Fibroblast of peridontal ligament (primary cell): ENCODE results near the gene WDR64.

ENCODE experiments used
- DNase-seq: peaks from one replicate; pipeline ENCODE4 v3.0.0-alpha.2; 2010; ENCODE audit errors: extremely low read depth

Gene WDR64

DNA sequence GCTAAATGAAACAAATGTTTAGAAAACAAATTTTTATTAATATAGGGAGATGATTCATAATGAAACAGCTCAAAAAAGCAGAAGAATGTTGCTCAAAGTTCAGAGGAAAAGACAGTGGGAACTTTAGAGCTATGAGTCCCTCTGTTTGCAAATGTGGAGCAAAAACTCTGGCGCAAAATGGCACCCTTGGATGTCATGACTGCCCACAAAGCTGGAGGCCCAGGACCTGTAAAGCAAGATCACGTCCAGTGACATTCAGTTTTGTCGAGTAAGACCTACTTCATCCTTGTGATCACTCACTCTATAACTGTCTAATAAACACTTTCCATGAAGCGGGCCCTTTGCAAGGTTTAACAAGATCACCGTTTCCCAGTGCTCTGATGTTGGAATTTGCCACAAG lies 186.8 kb downstream of the WDR64 start:
- no peak for DNase-seq

GRCh38 chr1:241839369-241839979 lies 187.4 kb downstream of the WDR64 start:
- DNase-seq: no peak

GRCh38 chr1:241840164-241840563 lies 188.1 kb downstream of the WDR64 start:
- no peak for DNase-seq

- no peak for DNase-seq
These were observed 189.6 kb downstream of the WDR64 start for GRCh38 chr1:241841691-241842090.

DNA sequence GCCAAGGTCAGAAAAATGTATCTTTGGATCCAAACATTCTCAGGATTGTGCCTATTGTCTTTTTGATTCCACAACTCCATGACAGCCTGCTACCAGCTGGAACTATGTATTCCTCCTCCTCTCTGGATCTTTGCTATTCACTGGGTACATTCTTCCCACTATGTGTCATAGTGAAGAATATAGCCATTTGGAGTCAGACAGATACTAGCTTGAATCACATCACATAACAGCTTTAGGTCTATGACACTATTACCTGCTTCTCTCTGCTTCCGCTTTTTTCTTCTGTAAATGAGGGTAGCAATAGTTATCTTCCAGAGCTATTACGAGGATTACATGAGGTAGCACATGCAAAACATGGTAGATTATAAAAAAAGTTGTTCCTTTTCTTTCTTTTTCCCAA lies 190.5 kb downstream of the WDR64 start:
- DNase-seq: peak; percentile 56

DNA sequence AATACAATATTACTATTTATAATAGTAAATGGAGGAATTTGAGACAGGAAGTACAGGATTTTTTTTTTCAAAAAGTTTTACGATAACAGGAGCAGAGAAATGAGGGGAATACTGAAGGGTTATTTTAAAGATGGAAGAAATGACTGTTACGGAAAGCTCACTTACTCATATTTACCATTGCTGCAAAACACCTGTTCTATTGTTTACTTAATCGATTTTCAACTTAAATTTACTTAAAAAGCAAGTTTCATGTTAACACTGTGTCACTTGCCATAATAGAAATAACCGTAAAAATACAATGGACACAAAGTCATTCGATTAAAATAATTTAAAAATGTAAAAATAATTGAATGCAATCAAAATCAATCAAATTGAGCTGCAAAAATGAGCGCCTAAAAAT lies 192.5 kb downstream of the WDR64 start:
- DNase-seq: no peak

GRCh38 chr1:241846375-241846774 lies 194.3 kb downstream of the WDR64 start:
- no peak for DNase-seq

GRCh38 chr1:241846862-241847539 lies 194.9 kb downstream of the WDR64 start:
- no peak for DNase-seq

DNA sequence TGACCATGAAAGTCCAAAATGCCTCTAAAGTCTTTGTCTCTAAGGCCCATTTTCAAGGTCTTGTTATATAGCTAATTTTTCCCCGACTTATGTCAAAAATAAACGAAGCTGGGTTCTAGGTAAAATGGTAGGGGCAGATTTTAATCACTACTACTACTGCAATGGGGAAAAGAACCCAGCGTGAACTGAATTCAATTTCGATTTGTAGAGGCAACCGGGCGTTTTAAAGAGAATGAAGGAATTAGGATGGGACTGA lies 195.4 kb downstream of the WDR64 start:
- DNase-seq: no peak

- DNase-seq: peak; percentile 92
These were observed 196.0 kb downstream of the WDR64 start, which contains the start of gene EXO1 for GRCh38 chr1:241847796-241848685. TSS of gene EXO1 (plus strand) at chr1:241848204. CDS start at chr1:241850426, 2,222 bp downstream.

GRCh38 chr1:241848686-241849344 lies 196.7 kb downstream of the WDR64 start:
- DNase-seq: no peak

GRCh38 chr1:241849345-241849695 lies 197.2 kb downstream of the WDR64 start:
- no peak for DNase-seq
